ENCODE measurements around the gene ARL3. TPM values are rescaled to one million over a fixed set of nuclear protein-coding genes. Genes with fewer than 3 reads are reported as not detected.

ARL3 gene, protein sequence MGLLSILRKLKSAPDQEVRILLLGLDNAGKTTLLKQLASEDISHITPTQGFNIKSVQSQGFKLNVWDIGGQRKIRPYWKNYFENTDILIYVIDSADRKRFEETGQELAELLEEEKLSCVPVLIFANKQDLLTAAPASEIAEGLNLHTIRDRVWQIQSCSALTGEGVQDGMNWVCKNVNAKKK
- 1 to 10 TPM; 2.8 to 3.2 TPM for total RNA-seq

GRCh38 chr10:102713814-102714620, at the start of gene ARL3:
Gene ARL3 (minus strand): TSS chr10:102714397. CDS start chr10:102714275, 122 bp downstream.

GRCh38 chr10:102743588-102744373, 29.6 kb upstream of the ARL3 start, which contains the start of gene WBP1L:
Gene WBP1L (plus strand): TSS chr10:102743948. CDS start chr10:102744054, 106 bp downstream.

GRCh38 chr10:102714621-102715455, 641 bp upstream of the ARL3 start, which contains the start of gene SFXN2:
Gene SFXN2 (plus strand): TSS chr10:102714636. CDS start chr10:102726637, 12,001 bp downstream.

GRCh38 chr10:102644066-102644645, 70.0 kb downstream of the ARL3 start, which contains the start of gene TRIM8:
Gene TRIM8 (plus strand): TSS chr10:102644479. CDS start chr10:102644618, 139 bp downstream.

Other genes with a start within 250 kb of the ARL3 start
- gene ACTR1A, start 211.7 kb downstream of the ARL3 start, total RNA-seq, result 10 to 100 TPM; 60.4 to 67.5 TPM
- 10 to 100 TPM; 12.0 to 12.3 TPM for gene SUFU, start 210.4 kb downstream of the ARL3 start, total RNA-seq
- 10 to 100 TPM; 39.4 to 41.1 TPM for gene TRIM8, start 69.9 kb downstream of the ARL3 start, total RNA-seq
- 10 to 100 TPM; 15.2 to 15.6 TPM for gene SFXN2, start 239 bp upstream of the ARL3 start, total RNA-seq
- 10 to 100 TPM; 28.1 TPM for gene WBP1L, start 29.6 kb upstream of the ARL3 start, total RNA-seq
- gene CYP17A1, start 123.0 kb upstream of the ARL3 start, total RNA-seq, result not detected
- 10 to 100 TPM; 14.6 to 16.7 TPM for gene BORCS7, start 139.9 kb upstream of the ARL3 start, total RNA-seq
- gene AS3MT, start 155.1 kb upstream of the ARL3 start, total RNA-seq, result under 1 TPM; 0.58 TPM
- gene CNNM2, start 203.9 kb upstream of the ARL3 start, total RNA-seq, result 1 to 10 TPM; 7.5 to 8.4 TPM

All from activated naive CD4-positive, alpha-beta T cell treated with anti-CD3 and anti-CD28 coated beads, Interleukin-2, amount 10 ng/mL, durations not matched to agents 5 hours and 36 hours (primary cell).